Mucosa of stomach (tissue), 1 donor: Measurements from ENCODE around the gene NTN4.
"Not testable (repeated sequence)": the region's sequence is repeated elsewhere in the genome, so short reads cannot be mapped to it uniquely, and the experiment has no call there.

Experiments used
- H3K27me3 ChIP-seq: one replicate; pipeline ENCODE4 v1.7.0; 2013; ENCODE audit warnings: mild to moderate bottlenecking, low read length; ENCODE audit not compliant: control insufficient read depth, insufficient read depth
- H3K36me3 ChIP-seq: one replicate; pipeline ENCODE4 v1.7.0; 2013; ENCODE audit warnings: low read length; ENCODE audit not compliant: control insufficient read depth, insufficient read depth
- H3K4me1 ChIP-seq: one replicate; pipeline ENCODE4 v1.7.0; 2013; ENCODE audit warnings: mild to moderate bottlenecking, low read length; ENCODE audit not compliant: control insufficient read depth, insufficient read depth
- H3K4me3 ChIP-seq: one replicate; pipeline ENCODE4 v1.7.0; 2013; ENCODE audit warnings: low read length
- H3K9ac ChIP-seq: one replicate; pipeline ENCODE4 v1.7.0; 2013; ENCODE audit warnings: mild to moderate bottlenecking, low read length, moderate library complexity
- H3K9me3 ChIP-seq: one replicate; pipeline ENCODE4 v1.7.0; 2013; ENCODE audit warnings: mild to moderate bottlenecking, low read length, moderate library complexity; ENCODE audit not compliant: control insufficient read depth
- donor health status: Pancreatic carcinoma.

NTN4 gene

DNA sequence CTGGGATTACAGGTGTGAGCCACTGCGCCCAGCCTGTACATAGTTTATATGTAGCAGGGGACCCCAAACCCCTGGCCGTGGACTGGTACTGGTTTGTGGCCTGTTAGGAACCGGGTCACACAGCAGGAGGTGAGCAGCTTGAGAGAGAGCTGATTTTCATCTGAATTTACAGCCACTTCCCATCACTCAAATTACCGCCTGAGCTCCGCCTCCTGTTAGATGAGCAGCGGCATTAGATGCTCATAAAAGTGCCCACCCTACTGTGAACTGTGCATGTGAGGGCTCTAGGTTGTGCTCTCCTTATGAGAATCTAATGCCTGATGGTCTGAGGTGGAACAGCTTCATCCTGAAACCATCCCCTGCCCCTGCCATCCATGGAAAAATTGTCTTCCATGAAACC, 119.3 kb downstream of the NTN4 start:
- Histone ChIP-seq H3K4me1 (peaks cover 23% of the 10 kb centered on the region), H3K36me3 (no peaks in the 10 kb centered on the region), H3K9ac (no peak overlapping the region), H3K4me3 (no peak overlapping the region), H3K9me3 (no peaks in the 10 kb centered on the region), H3K27me3 (no peaks in the 10 kb centered on the region)

DNA sequence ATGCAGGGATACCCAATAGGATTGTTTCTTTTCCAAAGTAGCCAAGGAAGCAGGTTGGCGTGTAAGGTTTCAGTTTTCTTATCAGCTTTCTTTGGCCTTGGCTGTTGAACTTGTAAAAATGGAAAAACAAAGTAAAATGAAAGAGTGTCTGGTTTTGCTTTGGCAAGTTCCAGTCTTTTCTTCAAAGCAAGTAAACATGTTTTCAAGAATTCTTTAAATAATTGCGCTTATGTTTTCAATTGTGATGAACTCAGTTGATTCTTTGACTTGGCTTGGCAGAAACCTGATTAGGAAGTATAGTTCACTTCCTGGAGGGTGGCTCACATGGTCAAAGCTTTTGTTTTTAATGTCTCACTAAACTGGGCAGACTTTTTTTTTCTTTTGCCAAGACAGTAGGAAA, 127.0 kb downstream of the NTN4 start:
- Histone ChIP-seq H3K4me1 (peaks cover 16% of the 10 kb centered on the region), H3K4me3 (no peak overlapping the region), H3K9me3 (no peaks in the 10 kb centered on the region), H3K9ac (no peak overlapping the region), H3K36me3 (no peaks in the 10 kb centered on the region), H3K27me3 (no peaks in the 10 kb centered on the region)

DNA sequence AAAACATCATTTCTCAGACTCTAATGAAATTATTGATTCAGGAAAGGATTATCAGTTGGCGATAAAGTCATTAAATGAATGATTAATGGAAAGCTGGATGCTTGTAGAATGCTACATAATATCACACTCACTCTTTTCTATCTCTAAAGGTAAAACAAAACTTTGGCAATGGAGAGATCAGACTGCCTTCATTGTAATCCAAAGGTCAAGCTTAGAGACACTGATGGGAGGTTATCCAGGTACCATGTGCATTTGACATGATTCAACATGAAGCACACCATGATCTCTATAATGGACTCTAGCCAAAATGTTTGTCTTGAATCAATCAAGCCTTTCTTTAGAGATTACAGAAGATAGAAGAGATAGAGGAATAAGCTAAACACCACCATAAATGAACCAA, 129.2 kb downstream of the NTN4 start:
- no peak overlapping the region for H3K4me3 ChIP-seq
- H3K36me3 ChIP-seq: no peaks in the 10 kb centered on the region
- peaks cover 16% of the 10 kb centered on the region for H3K4me1 ChIP-seq
- H3K9me3 ChIP-seq: no peaks in the 10 kb centered on the region
- no peak overlapping the region for H3K9ac ChIP-seq
- no peaks in the 10 kb centered on the region for H3K27me3 ChIP-seq

DNA sequence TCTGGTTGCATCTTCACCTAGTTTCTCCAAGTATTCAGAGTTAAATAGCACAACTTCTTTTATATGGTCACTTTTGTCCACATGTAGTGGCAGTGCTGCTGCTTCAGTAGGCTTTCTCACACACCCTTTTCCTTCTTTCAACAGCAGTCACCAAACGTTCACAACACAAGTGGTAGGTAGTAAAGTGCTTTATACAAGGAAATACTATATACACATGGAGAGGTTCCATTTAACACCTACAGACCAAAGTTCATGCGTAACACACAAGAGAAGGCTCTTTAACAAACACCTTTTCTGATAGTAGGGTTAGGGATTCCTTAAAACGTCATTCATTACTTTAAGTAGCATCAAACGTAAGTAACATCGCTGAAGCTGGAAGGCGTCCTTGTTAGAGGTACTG, 132.2 kb downstream of the NTN4 start:
- Histone ChIP-seq H3K27me3 (no peaks in the 10 kb centered on the region), H3K9me3 (no peaks in the 10 kb centered on the region), H3K4me1 (peaks cover 10% of the 10 kb centered on the region), H3K36me3 (no peaks in the 10 kb centered on the region), H3K4me3 (no peak overlapping the region), H3K9ac (no peak overlapping the region)

DNA sequence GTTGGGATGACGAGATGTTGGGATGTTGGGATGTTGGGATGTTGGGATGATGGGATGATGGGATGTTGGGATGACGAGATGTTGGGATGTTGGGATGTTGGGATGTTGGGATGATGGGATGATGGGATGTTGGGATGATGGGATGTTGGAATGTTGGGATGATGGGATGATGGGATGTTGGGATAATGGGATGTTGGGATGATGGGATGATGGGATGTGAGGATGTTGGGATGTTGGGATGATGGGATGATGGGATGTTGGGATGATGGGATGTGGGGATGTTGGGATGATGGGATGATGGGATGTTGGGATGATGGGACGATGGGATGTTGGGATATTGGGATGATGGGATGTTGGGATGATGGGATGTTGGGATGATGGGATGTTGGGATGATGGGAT, 135.9 kb downstream of the NTN4 start:
- H3K4me3 ChIP-seq, H3K36me3 ChIP-seq, H3K9ac ChIP-seq, H3K9me3 ChIP-seq, H3K27me3 ChIP-seq: not testable (repeated sequence)
- H3K4me1 ChIP-seq: peaks cover 14% of the 10 kb centered on the region

DNA sequence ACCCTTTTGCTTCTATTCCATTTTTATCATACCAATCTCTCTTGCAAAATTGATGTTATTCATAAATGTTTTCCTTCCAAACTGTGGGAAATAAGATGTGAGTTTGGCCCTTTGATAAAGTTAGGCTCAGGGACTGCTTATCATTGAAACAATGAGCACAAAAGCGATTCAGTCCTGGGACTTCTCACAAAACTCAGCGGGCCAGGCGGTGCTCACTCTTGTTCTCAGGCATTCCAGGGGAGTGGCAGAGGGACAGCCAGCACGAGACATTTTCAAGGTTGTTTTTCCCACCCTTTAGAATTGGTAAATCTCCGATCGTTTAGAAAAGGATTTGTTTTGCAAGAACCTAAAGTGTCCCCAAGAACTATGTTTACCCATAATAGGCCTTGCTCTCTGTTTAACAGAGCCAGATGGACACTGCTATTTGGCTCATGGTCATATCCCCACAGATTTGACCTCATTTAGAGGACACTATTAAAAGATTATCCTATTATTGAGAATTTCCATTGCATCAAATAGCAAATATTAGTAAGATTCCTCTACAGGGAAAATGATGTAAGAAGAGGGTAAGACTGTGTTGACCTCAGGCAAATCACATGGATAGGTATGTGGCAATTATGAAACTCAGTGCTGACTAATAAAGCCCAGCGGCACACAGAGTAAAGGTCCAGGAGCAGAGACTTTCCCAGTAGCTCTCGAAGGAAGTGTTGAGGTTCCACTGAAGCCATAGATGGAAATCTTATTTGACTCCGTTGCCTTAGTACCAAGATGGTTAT, 136.6 kb downstream of the NTN4 start:
- no peaks in the 10 kb centered on the region for H3K27me3 ChIP-seq
- no peaks in the 10 kb centered on the region for H3K9me3 ChIP-seq
- no peak overlapping the region for H3K4me3 ChIP-seq
- peaks cover 14% of the 10 kb centered on the region for H3K4me1 ChIP-seq
- H3K36me3 ChIP-seq: no peaks in the 10 kb centered on the region
- H3K9ac ChIP-seq: no peak overlapping the region

DNA sequence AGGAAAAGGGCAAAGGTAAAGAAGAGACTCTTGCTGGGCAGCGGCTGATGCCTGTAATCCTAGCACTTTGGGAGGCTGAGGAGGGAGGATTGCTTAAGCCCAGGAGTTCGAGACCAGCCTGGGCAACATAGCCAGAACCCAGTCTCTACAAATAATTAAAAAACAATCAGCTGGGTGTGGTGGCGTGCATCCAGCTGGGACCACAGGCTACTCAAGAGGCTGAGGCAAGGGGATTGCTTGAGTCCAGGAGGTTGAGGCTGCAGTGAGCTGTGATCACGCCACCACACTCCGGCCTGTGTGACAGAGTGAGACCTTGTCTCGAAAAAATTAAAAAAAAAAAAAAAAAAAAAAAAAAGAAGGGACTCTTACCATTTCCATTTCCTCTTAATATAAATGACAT, 138.9 kb downstream of the NTN4 start:
- H3K36me3 ChIP-seq: no peaks in the 10 kb centered on the region
- H3K27me3 ChIP-seq: no peaks in the 10 kb centered on the region
- no peaks in the 10 kb centered on the region for H3K9me3 ChIP-seq
- H3K9ac ChIP-seq: no peak overlapping the region
- no peak overlapping the region for H3K4me3 ChIP-seq
- H3K4me1 ChIP-seq: peaks cover 13% of the 10 kb centered on the region

DNA sequence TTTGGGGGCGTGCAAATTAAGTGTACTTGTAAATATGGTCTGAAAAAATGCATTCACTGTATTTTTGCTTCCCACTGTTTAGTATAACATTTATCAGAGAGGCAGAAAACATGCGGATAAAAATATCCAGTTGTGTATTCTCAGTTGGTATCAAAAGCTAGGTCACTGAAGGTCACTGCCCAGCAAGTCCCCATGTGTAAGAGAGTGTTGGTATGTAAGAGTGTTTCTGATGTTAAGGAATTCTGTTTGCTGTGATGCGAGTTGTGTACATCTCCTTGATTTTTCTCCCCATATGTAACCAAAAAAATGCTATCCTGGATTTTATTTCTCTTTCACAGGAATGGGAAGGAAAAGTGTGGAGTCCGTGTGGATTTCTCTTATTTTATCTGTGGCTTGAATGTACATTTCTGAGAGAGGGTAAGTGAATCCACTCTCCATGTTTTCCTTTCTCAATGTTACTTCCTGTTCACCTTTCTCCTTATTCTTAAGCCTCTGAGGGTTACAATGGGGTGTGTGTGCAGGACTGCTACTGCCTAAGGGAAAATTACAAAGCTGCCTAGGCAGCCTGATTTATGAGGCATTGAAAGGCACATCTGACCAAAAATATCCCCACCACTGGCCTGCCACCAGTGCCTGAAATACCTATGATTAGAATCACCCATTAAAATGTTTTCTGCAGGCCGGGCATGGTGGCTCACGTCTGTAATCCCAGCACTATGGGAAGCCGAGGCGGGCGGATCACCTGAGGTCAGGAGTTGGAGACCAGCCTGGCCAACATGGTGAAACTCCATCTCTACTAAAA, 141.4 kb downstream of the NTN4 start:
- Histone ChIP-seq H3K9ac (no peak overlapping the region), H3K27me3 (no peaks in the 10 kb centered on the region), H3K4me3 (no peak overlapping the region), H3K9me3 (no peaks in the 10 kb centered on the region), H3K36me3 (no peaks in the 10 kb centered on the region), H3K4me1 (peaks cover 13% of the 10 kb centered on the region)

DNA sequence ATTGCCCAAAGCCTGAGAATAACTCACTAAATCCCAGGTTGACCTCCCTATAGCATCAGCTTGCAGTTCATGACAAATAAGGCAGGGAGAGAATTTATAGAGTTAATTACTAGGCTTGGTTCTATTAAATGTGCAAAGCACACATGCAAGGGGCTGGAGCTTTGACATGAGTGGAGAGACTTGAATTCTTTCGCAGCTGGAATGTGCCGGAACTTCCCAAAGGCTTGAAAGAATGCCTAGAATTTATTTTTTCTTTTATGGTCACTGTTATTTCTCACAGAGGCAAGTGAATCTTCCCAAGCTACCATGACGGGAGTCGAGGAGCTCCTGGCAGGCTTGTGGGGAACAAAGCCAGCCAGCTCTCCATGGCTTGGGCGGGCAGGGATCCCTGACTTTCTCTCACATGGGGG, 143.8 kb downstream of the NTN4 start:
- Histone ChIP-seq H3K4me1 (peaks cover 31% of the 10 kb centered on the region), H3K9me3 (no peaks in the 10 kb centered on the region), H3K4me3 (no peak overlapping the region), H3K36me3 (no peaks in the 10 kb centered on the region), H3K27me3 (no peaks in the 10 kb centered on the region), H3K9ac (no peak overlapping the region)

DNA sequence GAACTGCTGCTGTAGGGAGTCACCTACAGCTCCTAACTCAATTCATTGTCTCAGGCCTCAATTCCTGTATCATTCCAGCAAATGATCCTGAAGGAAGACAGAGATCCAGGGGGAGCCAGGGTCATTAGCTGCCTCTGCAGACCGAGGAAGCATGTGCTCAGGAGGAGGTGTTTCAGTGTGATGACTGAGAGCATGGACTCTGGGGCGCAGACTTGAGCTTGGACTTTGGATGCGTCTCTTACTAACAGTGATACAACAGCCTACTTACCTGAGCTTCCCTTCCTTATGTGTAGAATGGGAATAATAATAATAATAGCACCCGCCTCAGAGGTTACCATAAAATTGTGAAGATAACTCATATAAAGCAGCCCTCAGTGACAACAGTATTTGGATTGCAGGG, 147.3 kb downstream of the NTN4 start:
- no peak overlapping the region for H3K4me3 ChIP-seq

DNA sequence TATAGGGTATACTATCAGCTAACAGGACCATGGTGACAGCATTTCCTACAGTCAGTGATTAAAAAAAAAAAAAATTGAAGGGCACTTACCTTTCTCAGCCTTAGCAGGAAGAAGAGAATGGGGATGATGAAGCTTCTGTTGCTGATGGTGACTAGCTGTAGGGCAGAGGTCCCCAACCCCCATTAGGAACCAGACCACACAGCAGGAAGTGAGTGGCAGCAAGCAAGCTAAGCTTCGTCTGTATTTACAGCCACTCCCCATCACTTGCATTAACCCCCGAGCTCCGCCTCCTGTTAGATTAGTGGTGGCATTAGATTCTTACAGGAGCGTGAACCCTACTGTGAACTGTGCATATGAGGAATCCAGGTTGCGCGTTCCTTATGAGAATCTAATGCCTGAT, 148.0 kb downstream of the NTN4 start:
- H3K4me3 ChIP-seq: no peak overlapping the region
- peaks cover 27% of the 10 kb centered on the region for H3K4me1 ChIP-seq
- H3K27me3 ChIP-seq: no peaks in the 10 kb centered on the region
- H3K36me3 ChIP-seq: no peaks in the 10 kb centered on the region
- H3K9ac ChIP-seq: no peak overlapping the region
- no peaks in the 10 kb centered on the region for H3K9me3 ChIP-seq

More for the DNA sequence above, 147.3 kb downstream of the NTN4 start:
- Histone ChIP-seq H3K4me1 (peaks cover 27% of the 10 kb centered on the region), H3K27me3 (no peaks in the 10 kb centered on the region), H3K9me3 (no peaks in the 10 kb centered on the region), H3K36me3 (no peaks in the 10 kb centered on the region), H3K9ac (no peak overlapping the region)

DNA sequence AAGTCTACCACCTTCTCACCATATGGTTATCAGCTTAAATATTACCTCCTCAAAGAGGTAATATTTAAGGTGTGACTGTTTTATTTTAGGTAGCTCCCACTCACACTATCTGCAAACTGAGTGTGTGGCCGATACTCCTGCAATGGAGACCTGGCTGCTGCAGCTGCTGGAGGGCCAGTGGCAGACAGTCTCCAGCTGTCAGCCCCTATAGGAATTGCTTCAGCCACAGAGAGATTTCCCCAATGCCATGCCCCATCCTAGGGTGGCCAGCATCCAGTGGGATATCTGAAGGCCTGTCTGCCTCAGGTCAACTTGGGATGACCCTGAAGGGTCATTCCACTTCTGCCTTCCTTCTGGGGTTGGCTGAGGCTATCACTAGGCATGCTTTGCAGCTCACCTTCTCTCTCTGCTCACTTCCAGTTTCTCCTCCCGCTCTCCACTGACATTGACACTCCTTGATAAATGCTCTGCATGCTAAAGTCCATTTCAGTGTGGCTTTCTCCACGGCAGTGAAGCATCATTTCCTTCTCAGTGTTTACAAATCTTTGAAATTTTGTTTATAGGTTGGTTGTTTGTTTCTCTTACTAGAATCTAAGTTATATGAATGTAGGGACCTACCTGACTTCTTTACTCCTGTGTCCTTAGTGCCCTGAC, 149.1 kb downstream of the NTN4 start:
- Histone ChIP-seq H3K4me1 (peaks cover 27% of the 10 kb centered on the region), H3K4me3 (no peak overlapping the region), H3K9me3 (no peaks in the 10 kb centered on the region), H3K9ac (no peak overlapping the region), H3K36me3 (no peaks in the 10 kb centered on the region), H3K27me3 (no peaks in the 10 kb centered on the region)
